Measurements from ENCODE around the gene SHKBP1. TPM values are rescaled to one million over a fixed set of nuclear protein-coding genes. Genes with fewer than 3 reads are reported as not detected.

SHKBP1 gene
- total and polyA plus RNA-seq, 2 of the 4 experiments (the other 2 are of a cell fraction), result 15.6 to 94.0 TPM

GRCh38 chr19:40610396-40611064, 33.9 kb downstream of the SHKBP1 start:
- in situ Hi-C loops (cut with MboI; ENCODE audit: low sequenced_read_pairs) (no loop called here), intact Hi-C loops (cut with micrococcal nuclease) (no loop called here), dilution Hi-C loops (cut with HindIII; ENCODE audit: low sequenced_read_pairs, unreplicated experiment) (no loop called here)
- peak overlapping the region; percentile 34; the same call in 1 of the 2 replicates for H3K4ac ChIP-seq (ENCODE audit: low read depth, low read length)
- peaks cover 0 to 5% of the 10 kb centered on the region in 2 experiments; a peak in 3 of 4 replicates for H3K79me1 ChIP-seq (ENCODE audit: low read depth in 1 of 2, low read length in 2 of 2)
- no peak overlapping the region for H3K27ac ChIP-seq (ENCODE audit: insufficient read depth, low read length)
- H2BK15ac ChIP-seq (ENCODE audit: low read depth, low read length), result no peak overlapping the region
- no peaks in the 10 kb centered on the region for H3K9me3 ChIP-seq (ENCODE audit: control insufficient read depth, insufficient read depth, low read length)
- ATAC-seq (ENCODE audit: low read depth) (no peak), DNase-seq (no peak)
- no peak overlapping the region for H4K5ac ChIP-seq (ENCODE audit: low read depth, low read length)
- 71% methylated on average over 15 of the region's 29 CpGs; no CpG with 5 or more reads in 1 of the 2 experiments for WGBS, 2 experiments (ENCODE audit: extremely low coverage in 2 of 2, insufficient read length in 1 of 2)
- no TSS peak for BruUV-seq (replicated peaks)
- H3K18ac ChIP-seq (ENCODE audit: low read depth, low read length), result no peak overlapping the region
- no peak overlapping the region for H3K23ac ChIP-seq (ENCODE audit: low read depth, low read length)
- no peak overlapping the region; the same call in 1 of the 2 replicates for H4K91ac ChIP-seq (ENCODE audit: insufficient read depth, low read depth, low read length)
- no peak overlapping the region for H2BK5ac ChIP-seq (ENCODE audit: low read depth, low read length, poor library complexity, severe bottlenecking)
- peaks cover 7% of the 10 kb centered on the region for H3K9me1 ChIP-seq (ENCODE audit: insufficient read depth, low read length)
- H4K20me1 ChIP-seq (ENCODE audit: insufficient read depth, low read length), result peaks cover 3% of the 10 kb centered on the region; the same call in 1 of the 2 replicates
- peak overlapping the region; percentile 37; the same call in 1 of the 2 replicates for H2AK5ac ChIP-seq (ENCODE audit: low read depth, low read length)
- no peaks in the 10 kb centered on the region for H3K27me3 ChIP-seq (ENCODE audit: control insufficient read depth, insufficient read depth, low read length)
- H4K8ac ChIP-seq (ENCODE audit: low read depth in 2 of 2, low read length in 2 of 2), result no peak overlapping the region
- no peak overlapping the region for H3K56ac ChIP-seq (ENCODE audit: extremely low read depth, insufficient read depth, low read length)
- H2AFZ ChIP-seq (replicated peaks; ENCODE audit: low read length, poor library complexity), result peak overlapping the region; percentile 52
- H2BK120ac ChIP-seq (ENCODE audit: low read depth, low read length), result no peak overlapping the region
- no peak overlapping the region for H2BK20ac ChIP-seq (ENCODE audit: low read depth, low read length)
- POLR2A ChIA-PET (ENCODE audit: unreplicated experiment), result no interaction called here
- CTCF ChIA-PET, result no interaction called here
- no peak overlapping the region for H3K4me3 ChIP-seq (ENCODE audit: insufficient read depth, low read depth, low read length)
- no peak overlapping the region for H3K9ac ChIP-seq (ENCODE audit: low read depth, low read length)
- peak overlapping the region; percentile 68 for H2AK9ac ChIP-seq (replicated peaks; ENCODE audit: low read depth, low read length, poor library complexity)
- H3K14ac ChIP-seq (replicated peaks; ENCODE audit: low read depth, low read length), result no peak overlapping the region
- peaks cover 27% of the 10 kb centered on the region; the same call in 1 of the 2 replicates for H3K36me3 ChIP-seq (ENCODE audit: control insufficient read depth, insufficient read depth, low read length)
- H3K4me1 ChIP-seq (ENCODE audit: control insufficient read depth, insufficient read depth, low read length), result peaks cover 6% of the 10 kb centered on the region; the same call in 1 of the 2 replicates
- H3K4me2 ChIP-seq (ENCODE audit: low read depth, low read length), result no peak overlapping the region
- no peak for TF ChIP-seq NFE2L2 (IDR thresholded peaks at IDR 0.05; ENCODE audit: low read depth, low read length)
- TF ChIP-seq USF2 (IDR thresholded peaks at IDR 0.05; ENCODE audit: low read depth, low read length), result no peak
- no peak for TF ChIP-seq SMC3 (IDR thresholded peaks at IDR 0.05; ENCODE audit: low read depth, low read length)
- no peak for TF ChIP-seq RCOR1 (IDR thresholded peaks at IDR 0.05; ENCODE audit: insufficient replicate concordance, low read length)
- TF ChIP-seq CEBPB (IDR thresholded peaks at IDR 0.05; ENCODE audit: low read depth, low read length), result no peak
- no peak for TF ChIP-seq RFX5 (IDR thresholded peaks at IDR 0.05; ENCODE audit: low read depth, low read length)
- TF ChIP-seq CHD1 (IDR thresholded peaks at IDR 0.05; ENCODE audit: low read depth, low read length), result no peak
- TF ChIP-seq MAZ (IDR thresholded peaks at IDR 0.05; ENCODE audit: borderline replicate concordance, low read depth, low read length), result no peak
- TF ChIP-seq CTCF (conservative IDR thresholded peaks at IDR 0.05; ENCODE audit: low read depth, low read length), result no peak
- TF ChIP-seq RAD21 (IDR thresholded peaks at IDR 0.05; ENCODE audit: low read length), result no peak
- TF ChIP-seq FOS (IDR thresholded peaks at IDR 0.05; ENCODE audit: low read depth, low read length), result no peak
- no peak for TF ChIP-seq MAFK (IDR thresholded peaks at IDR 0.05; ENCODE audit: low read depth, low read length)
- TF ChIP-seq MXI1 (IDR thresholded peaks at IDR 0.05; ENCODE audit: borderline replicate concordance, low read depth, low read length), result no peak
- no peak for TF ChIP-seq ELK1 (IDR thresholded peaks at IDR 0.05; ENCODE audit: borderline replicate concordance, low read depth, low read length)
- no peak for TF ChIP-seq POLR2A (IDR thresholded peaks at IDR 0.05; ENCODE audit: low read depth, low read length)
- TF ChIP-seq BHLHE40 (IDR thresholded peaks at IDR 0.05; ENCODE audit: low read depth, low read length), result no peak

All from IMR-90 (cell line).